Measurements from ENCODE around the gene LAMTOR2. TPM values are rescaled to one million over a fixed set of nuclear protein-coding genes. Genes with fewer than 3 reads are reported as not detected.

Gene LAMTOR2
- total RNA-seq, 4 donors from 2014 or later = 14.7 to 76.8 (median 41.1) TPM

- Histone ChIP-seq H3K4me1 (peaks cover 8 to 9% of the 10 kb centered on the region in 2 donors), H3K9me3 (no peaks in the 10 kb centered on the region), H3K36me3 (no peaks in the 10 kb centered on the region), H3K4me3 (replicated peaks in 1 of 3) (no peak overlapping the region), H3K27ac (no peak overlapping the region), H3K27me3 (no peaks in the 10 kb centered on the region)
- intact Hi-C loops (cut with DNase I) = loop anchor here (10.0 kb wide), 1 partner anchor 116 kb away; the partner anchor contains the start of gene KHDC4
- WGBS, 2 donors = 90 to 91% methylated on average over 7 of the region's 7 CpGs
- no peak for DNase-seq
- TF ChIP-seq POLR2A (IDR thresholded peaks at IDR 0.05) (no peak), CTCF (IDR thresholded peaks at IDR 0.05) (no peak)
Measured at GRCh38 chr1:156051011-156051725, 3.4 kb upstream of the LAMTOR2 start.

GRCh38 chr1:156052862-156053767 lies 1.5 kb upstream of the LAMTOR2 start:
- TF ChIP-seq CTCF (IDR thresholded peaks at IDR 0.05) = no peak
- peak in 1 of 2 donors; percentile 28 for TF ChIP-seq POLR2A (IDR thresholded peaks at IDR 0.05)
- Histone ChIP-seq H3K9me3 (no peaks in the 10 kb centered on the region), H3K36me3 (no peaks in the 10 kb centered on the region), H3K27me3 (no peaks in the 10 kb centered on the region), H3K4me1 (peaks cover 8 to 9% of the 10 kb centered on the region in 2 donors), H3K27ac (peak overlapping the region; percentile 39 to 88 (median 62)), H3K4me3 (replicated peaks in 1 of 3) (peak overlapping the region; percentile 30 to 88 (median 30))
- intact Hi-C loops (cut with DNase I) = loop anchor here (10.0 kb wide), 1 partner anchor 118 kb away; the partner anchor contains the start of gene KHDC4
- DNase-seq = peak; percentile 47 to 49
- WGBS, 2 donors = 1 to 6% methylated on average over 27 to 39 of the region's 63 CpGs

- no peaks in the 10 kb centered on the region for H3K36me3 ChIP-seq
- peak in 4 of 6 experiments; percentile 34 to 80 (median 46) for TF ChIP-seq CTCF (IDR thresholded peaks at IDR 0.05)
- no peak for TF ChIP-seq POLR2A (IDR thresholded peaks at IDR 0.05)
- H3K27ac ChIP-seq = peak within 1 kb of the TSS; percentile 76 to 88 (median 83)
- WGBS, 2 donors = 0 to 1% methylated on average over 11 to 17 of the region's 49 CpGs
- H3K27me3 ChIP-seq = no peaks in the 10 kb centered on the region
- intact Hi-C loops (cut with DNase I) = loop anchor here (10.0 kb wide), 1 partner anchor 119 kb away; the partner anchor contains the start of gene KHDC4
- H3K9me3 ChIP-seq = no peaks in the 10 kb centered on the region
- peak; percentile 87 to 88 for DNase-seq
- H3K4me1 ChIP-seq = peaks cover 8 to 9% of the 10 kb centered on the region in 2 donors
- H3K4me3 ChIP-seq (replicated peaks in 1 of 3) = peak within 1 kb of the TSS; percentile 36 to 88 (median 84)
Measured at GRCh38 chr1:156053768-156054499, 648 bp upstream of the LAMTOR2 start, which contains the start of gene UBQLN4. Gene UBQLN4, minus strand, starts transcription at chr1:156053798. Its CDS starts 97 bp downstream, at chr1:156053701.

- Histone ChIP-seq H3K4me3 (replicated peaks in 1 of 3) (peak overlapping the region; percentile 60 to 88 (median 84)), H3K9me3 (no peaks in the 10 kb centered on the region), H3K36me3 (no peaks in the 10 kb centered on the region), H3K27ac (peak overlapping the region in 2 of 3 donors; percentile 31 to 88), H3K27me3 (no peaks in the 10 kb centered on the region), H3K4me1 (peaks cover 8 to 9% of the 10 kb centered on the region in 2 donors)
- no peak for DNase-seq
- 25 to 75% methylated on average over 7 to 17 of the region's 17 CpGs for WGBS, 2 donors
- intact Hi-C loops (cut with DNase I) = loop anchor here (10.0 kb wide), 1 partner anchor 121 kb away; the partner anchor contains the start of gene KHDC4
- TF ChIP-seq CTCF (IDR thresholded peaks at IDR 0.05) = no peak
Measured at GRCh38 chr1:156055281-156056048, 883 bp downstream of the LAMTOR2 start.

Measured in thyroid gland (tissue), 4 donors.